GM12891 (cell line): Measurements from ENCODE around the gene SMIM35.

Experiments
- PAX5 ChIP-seq: IDR thresholded peaks from 2 replicates; pipeline ENCODE4 v1.6.1; 2011; ENCODE audit warnings: low read length, moderate library complexity, mild to moderate bottlenecking; ENCODE audit not compliant: insufficient read depth, severe bottlenecking
- POLR2A ChIP-seq: IDR thresholded peaks from 2 replicates; pipeline ENCODE4 v1.6.1; 2011; ENCODE audit warnings: low read depth, low read length, control low read depth
- POLR2AphosphoS5 ChIP-seq: IDR thresholded peaks from 2 replicates; pipeline ENCODE4 v1.6.1; 2011; ENCODE audit warnings: low read depth, low read length, control low read depth
- POU2F2 ChIP-seq: IDR thresholded peaks from 2 replicates; pipeline ENCODE4 v1.6.1; 2011; ENCODE audit warnings: low read depth, mild to moderate bottlenecking, control low read depth, low read length, moderate library complexity
- TAF1 ChIP-seq: IDR thresholded peaks from 2 replicates; pipeline ENCODE4 v1.6.1; 2011; ENCODE audit warnings: low read depth, low read length, control low read depth

GRCh38 chr11:118000067-118000849, 86.5 kb downstream of the SMIM35 start:
- TF ChIP-seq POLR2AphosphoS5 = no peak
- peak; percentile 27; the same call in 1 of the 2 replicates for TF ChIP-seq POLR2A
- TF ChIP-seq TAF1 = no peak
- no peak for TF ChIP-seq POU2F2
- no peak for TF ChIP-seq PAX5
